MCF 10A (cell line): ENCODE measurements around the gene DESI2. TPM values are rescaled to one million over a fixed set of nuclear protein-coding genes. Genes with fewer than 3 reads are reported as not detected.
A peak's percentile ranks its signal among the peaks of the same experiment; 100 is the strongest.

ENCODE experiments used
- BruUV-seq: library from RNA; stranded (reverse); fragments of 400-500 nt; replicated peaks from 2 replicates; lab custom pipeline; 2021; lab: Mats Ljungman, UMichigan
- CTCF ChIA-PET: fragments of 300-600 bp; sonication (Branson Sonifier 250); formaldehyde crosslinking; extraction: SDS; loops from one replicate; lab custom pipeline; 2021; ENCODE audit warnings: antibody characterized with exemption, inconsistent platforms; lab: Yijun Ruan, JAX
- POLR2A ChIA-PET: fragments of 300-600, 350-650 bp; sonication (Branson Sonifier 250); formaldehyde crosslinking; extraction: SDS; loops from one replicate; lab custom pipeline; 2020; ENCODE audit warnings: antibody characterized with exemption, inconsistent platforms; lab: Yijun Ruan, JAX
- DNase-seq: peaks from one replicate; pipeline ENCODE4 v3.0.0-alpha.2; 2018; ENCODE audit not compliant: unreplicated experiment
- H3K27ac Mint-ChIP-seq: one replicate; pipeline ENCODE4 v1.8.0; 2022; ENCODE audit warnings: mild to moderate bottlenecking, low read depth, mixed read lengths; ENCODE audit not compliant: unreplicated experiment
- H3K27me3 Mint-ChIP-seq: one replicate; pipeline ENCODE4 v1.8.0; 2022; ENCODE audit warnings: mixed read lengths; ENCODE audit not compliant: insufficient read depth, unreplicated experiment
- H3K36me3 Mint-ChIP-seq: one replicate; pipeline ENCODE4 v1.8.0; 2022; ENCODE audit warnings: mild to moderate bottlenecking, moderate library complexity, mixed read lengths; ENCODE audit not compliant: insufficient read depth, unreplicated experiment
- H3K4me1 Mint-ChIP-seq: one replicate; pipeline ENCODE4 v1.8.0; 2022; ENCODE audit warnings: mixed read lengths; ENCODE audit not compliant: insufficient read depth, unreplicated experiment
- H3K4me3 Mint-ChIP-seq: one replicate; pipeline ENCODE4 v1.8.0; 2022; ENCODE audit warnings: mild to moderate bottlenecking, moderate library complexity, mixed read lengths; ENCODE audit not compliant: unreplicated experiment
- H3K9me3 Mint-ChIP-seq: one replicate; pipeline ENCODE4 v1.8.0; 2022; ENCODE audit warnings: mixed read lengths; ENCODE audit not compliant: unreplicated experiment
- intact Hi-C: fragments of 100-400 bp; cut with micrococcal nuclease; formaldehyde crosslinking; loops from 2 replicates; pipeline ENCODE4 v1.14.1; 2022
- total RNA-seq: library from RNA; stranded (reverse); gene quantifications from 2 replicates; pipeline ENCODE4 v1.2.3, GENCODE V29; 2022
- TF ChIP-seq, protein P1 (sequence below): fragments of 200-600 bp; IDR thresholded peaks from one replicate; pipeline ENCODE4 v1.8.0; 2022; ENCODE audit warnings: antibody characterized with exemption, mild to moderate bottlenecking; ENCODE audit not compliant: unreplicated experiment

The DESI2 gene
- total RNA-seq, 1 experiment from 2014 or later = 101 TPM

DNA sequence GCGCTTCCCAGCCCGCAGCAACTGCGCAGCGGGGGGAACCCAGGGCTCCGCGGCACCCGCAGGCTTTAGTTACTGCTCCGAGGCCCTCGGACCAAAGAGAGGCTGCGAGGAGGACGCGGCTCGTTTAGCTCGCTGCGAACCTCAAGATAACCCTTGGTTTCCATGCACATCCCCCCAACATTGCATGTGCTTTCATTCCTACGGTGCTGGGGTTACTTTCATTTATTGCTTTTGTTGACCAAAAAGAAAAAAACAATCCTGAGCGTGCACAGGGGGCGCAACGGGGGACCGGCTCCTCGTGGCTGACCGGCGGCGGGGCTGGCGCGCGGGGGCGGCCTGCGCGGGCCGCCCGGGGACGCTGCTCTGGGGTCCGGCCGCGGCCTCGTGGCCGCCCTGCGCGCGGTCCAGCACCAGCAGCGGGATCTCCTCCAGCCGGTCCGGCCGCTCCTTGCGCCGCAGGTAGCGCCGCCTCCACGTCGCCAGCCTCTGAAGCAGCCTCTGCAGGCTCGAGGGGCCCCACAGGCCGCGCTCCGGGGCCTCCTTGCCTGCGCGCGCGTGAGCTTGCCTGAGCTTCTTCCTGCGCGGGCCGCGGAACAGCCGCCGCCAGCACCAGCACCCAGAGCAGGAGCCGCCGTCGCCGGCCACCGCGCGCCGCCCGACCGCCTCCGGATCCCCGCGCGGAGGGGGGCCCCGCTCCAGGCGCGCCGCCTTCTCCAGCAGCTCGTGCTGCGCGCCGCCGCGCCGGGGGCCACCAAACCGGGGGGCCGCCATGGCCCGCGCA lies 77.4 kb downstream of the DESI2 start:
- no TSS peak for BruUV-seq
- H3K27ac Mint-ChIP-seq = no peak overlapping the region
- CTCF ChIA-PET = interaction anchor here (0.6 kb wide), 2 partner anchors 66 to 886 kb away, joined by 3 to 4 read pairs; no protein-coding TSS in a partner anchor
- H3K4me3 Mint-ChIP-seq = peak overlapping the region; percentile 39
- no peaks in the 10 kb centered on the region for H3K36me3 Mint-ChIP-seq
- POLR2A ChIA-PET = interaction anchor here (1.8 kb wide), 1 partner anchor 9 kb away, joined by 8 read pairs; no protein-coding TSS in a partner anchor
- peaks cover 4% of the 10 kb centered on the region for H3K4me1 Mint-ChIP-seq
- DNase-seq = no peak
- peaks cover 6% of the 10 kb centered on the region for H3K9me3 Mint-ChIP-seq
- no peaks in the 10 kb centered on the region for H3K27me3 Mint-ChIP-seq
- TF ChIP-seq, protein P1, sequence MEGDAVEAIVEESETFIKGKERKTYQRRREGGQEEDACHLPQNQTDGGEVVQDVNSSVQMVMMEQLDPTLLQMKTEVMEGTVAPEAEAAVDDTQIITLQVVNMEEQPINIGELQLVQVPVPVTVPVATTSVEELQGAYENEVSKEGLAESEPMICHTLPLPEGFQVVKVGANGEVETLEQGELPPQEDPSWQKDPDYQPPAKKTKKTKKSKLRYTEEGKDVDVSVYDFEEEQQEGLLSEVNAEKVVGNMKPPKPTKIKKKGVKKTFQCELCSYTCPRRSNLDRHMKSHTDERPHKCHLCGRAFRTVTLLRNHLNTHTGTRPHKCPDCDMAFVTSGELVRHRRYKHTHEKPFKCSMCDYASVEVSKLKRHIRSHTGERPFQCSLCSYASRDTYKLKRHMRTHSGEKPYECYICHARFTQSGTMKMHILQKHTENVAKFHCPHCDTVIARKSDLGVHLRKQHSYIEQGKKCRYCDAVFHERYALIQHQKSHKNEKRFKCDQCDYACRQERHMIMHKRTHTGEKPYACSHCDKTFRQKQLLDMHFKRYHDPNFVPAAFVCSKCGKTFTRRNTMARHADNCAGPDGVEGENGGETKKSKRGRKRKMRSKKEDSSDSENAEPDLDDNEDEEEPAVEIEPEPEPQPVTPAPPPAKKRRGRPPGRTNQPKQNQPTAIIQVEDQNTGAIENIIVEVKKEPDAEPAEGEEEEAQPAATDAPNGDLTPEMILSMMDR = no peak
- intact Hi-C loops = no loop called here

DNA sequence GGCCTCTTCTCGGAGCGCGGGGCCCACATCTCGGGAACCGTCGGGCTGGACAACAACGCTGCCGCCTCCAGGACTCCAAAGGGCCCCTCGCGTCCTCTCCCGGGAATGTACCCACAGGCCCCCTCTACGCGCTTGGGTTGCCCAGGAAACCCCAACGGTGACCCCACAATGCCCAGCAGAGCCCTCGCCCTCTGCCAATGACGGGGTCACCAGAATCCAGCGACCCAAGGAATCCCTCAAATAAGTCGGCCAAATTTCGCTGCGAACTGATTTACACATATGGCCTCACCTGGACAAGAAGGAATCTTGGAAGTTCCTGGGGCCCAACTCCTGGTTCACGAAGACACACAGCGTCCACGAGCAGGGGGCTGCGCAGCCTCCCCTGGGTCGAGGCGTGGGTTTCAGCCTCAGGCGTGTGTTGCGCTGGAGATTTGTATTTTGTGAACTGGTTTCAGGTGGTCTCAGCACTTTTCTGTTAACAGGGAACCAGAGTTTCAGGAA lies 78.1 kb downstream of the DESI2 start:
- DNase-seq = no peak
- intact Hi-C loops = no loop called here
- Mint-ChIP-seq H3K9me3 (peaks cover 6% of the 10 kb centered on the region), H3K4me3 (no peak overlapping the region), H3K27me3 (no peaks in the 10 kb centered on the region), H3K36me3 (no peaks in the 10 kb centered on the region), H3K27ac (no peak overlapping the region), H3K4me1 (peaks cover 10% of the 10 kb centered on the region)
- CTCF ChIA-PET = interaction anchor here (0.6 to 2.2 kb wide), 2 partner anchors 8 to 43 kb away, joined by 3 to 8 read pairs; no protein-coding TSS in a partner anchor
- POLR2A ChIA-PET = no interaction called here
- no TSS peak for BruUV-seq
- TF ChIP-seq, protein P1 = no peak

DNA sequence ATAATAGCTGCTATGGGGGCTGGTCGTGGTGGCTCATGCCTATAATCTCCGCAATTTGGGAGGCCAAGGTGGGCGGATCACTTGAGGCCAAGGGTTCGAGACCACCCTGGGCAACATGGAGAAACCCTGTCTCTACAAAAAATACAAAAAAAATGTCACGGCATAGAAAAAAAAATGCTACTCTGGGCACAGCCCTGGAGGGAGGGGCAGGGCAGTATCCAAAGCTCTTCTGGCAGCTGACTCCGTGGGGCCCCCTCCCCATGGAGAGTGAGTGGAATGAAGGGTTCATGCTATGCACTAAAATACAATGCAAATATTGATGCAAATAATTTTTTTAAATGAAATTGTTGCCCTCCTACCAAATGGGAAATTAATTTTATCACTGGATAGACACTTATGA lies 78.7 kb downstream of the DESI2 start:
- POLR2A ChIA-PET = no interaction called here
- intact Hi-C loops = no loop called here
- Mint-ChIP-seq H3K4me3 (no peak overlapping the region), H3K4me1 (peaks cover 11% of the 10 kb centered on the region), H3K27ac (no peak overlapping the region), H3K9me3 (peaks cover 6% of the 10 kb centered on the region), H3K27me3 (no peaks in the 10 kb centered on the region), H3K36me3 (no peaks in the 10 kb centered on the region)
- CTCF ChIA-PET = interaction anchor here (0.6 to 2.2 kb wide), 3 partner anchors 9 to 47 kb away, joined by 3 to 8 read pairs (median 3); no protein-coding TSS in a partner anchor
- TF ChIP-seq, protein P1 = no peak
- DNase-seq = no peak
- no TSS peak for BruUV-seq

DNA sequence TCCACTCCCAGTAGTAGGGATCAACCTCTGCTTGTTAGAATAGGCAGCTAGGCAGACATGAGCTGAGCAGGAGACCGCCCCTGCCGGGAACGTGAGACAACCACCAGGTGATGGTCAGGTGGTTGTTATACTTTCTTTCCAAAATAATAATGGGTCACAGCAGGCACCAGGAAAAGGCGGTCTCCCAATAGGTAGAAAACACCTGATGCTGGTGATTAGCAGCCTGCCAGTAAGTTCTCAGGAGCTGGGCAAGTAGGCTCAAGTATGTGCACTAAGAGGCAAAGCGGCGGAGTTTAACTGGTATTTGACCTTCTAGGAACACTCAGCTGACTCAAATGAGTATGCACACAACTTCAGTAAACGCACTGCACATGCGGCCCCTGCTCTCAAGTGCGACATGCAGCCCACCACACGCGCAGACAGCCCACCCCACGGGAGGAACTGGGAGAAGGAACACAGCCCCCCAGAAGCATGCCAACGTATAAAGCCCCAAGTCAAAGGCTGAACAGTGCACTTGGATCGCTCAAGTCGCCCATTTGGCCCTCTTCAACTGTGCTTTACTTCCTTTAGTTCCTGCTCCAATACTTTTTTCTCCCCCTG lies 80.0 kb downstream of the DESI2 start:
- Mint-ChIP-seq H3K36me3 (no peaks in the 10 kb centered on the region), H3K9me3 (peaks cover 6% of the 10 kb centered on the region), H3K4me3 (no peak overlapping the region), H3K4me1 (peaks cover 11% of the 10 kb centered on the region), H3K27me3 (no peaks in the 10 kb centered on the region), H3K27ac (no peak overlapping the region)
- ChIA-PET POLR2A (interaction anchor here (0.6 kb wide), 1 partner anchor 30 kb away, joined by 3 read pairs; no protein-coding TSS in a partner anchor), CTCF (interaction anchor here (0.8 to 2.2 kb wide), 3 partner anchors 10 to 129 kb away, joined by 3 to 8 read pairs (median 5); no protein-coding TSS in a partner anchor)
- no TSS peak for BruUV-seq
- no peak for DNase-seq
- intact Hi-C loops = no loop called here
- TF ChIP-seq, protein P1 = no peak
